Measurements from ENCODE around the gene ZNF335. TPM values are rescaled to one million over a fixed set of nuclear protein-coding genes. Genes with fewer than 3 reads are reported as not detected.
A peak's percentile ranks its signal among the peaks of the same experiment; 100 is the strongest.

ZNF335 gene
- total and polyA plus RNA-seq, 2 of the 13 experiments (the other 11 are each of a cell fraction or from before 2014, with no cell fraction given), result 9.7 to 13.7 TPM

DNA sequence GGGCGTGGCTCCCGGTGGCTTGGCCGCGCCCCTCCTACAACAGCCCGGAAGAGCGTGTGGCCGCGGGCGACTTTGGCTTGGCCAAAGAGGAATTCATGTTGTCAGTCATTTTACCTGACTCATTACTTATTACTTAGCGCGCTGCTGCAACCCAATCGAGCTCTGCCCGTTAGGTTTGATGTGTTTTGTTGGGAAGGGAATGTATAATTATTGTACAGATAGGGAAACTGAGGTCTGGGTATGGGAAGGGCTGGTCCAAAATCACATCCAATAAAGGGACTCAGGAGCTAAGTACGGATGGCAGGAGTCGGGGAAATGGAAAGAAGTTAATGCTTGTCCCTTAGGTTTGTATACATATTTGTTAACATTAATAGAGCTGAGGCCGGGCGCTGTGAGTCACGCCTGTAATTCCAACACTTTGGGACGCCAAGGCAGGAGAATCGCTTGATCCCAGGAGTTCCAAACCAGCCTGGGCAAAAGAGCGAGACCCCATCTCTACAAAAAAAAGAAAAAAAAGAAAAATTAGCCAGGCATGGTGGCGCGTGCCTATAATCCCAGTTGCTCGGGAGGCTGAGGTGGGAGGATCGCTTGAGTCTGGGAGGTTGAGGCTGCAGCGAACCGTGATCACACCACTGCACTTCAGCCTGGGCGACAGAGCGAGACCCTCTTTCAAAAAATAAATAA, 639 bp upstream of the ZNF335 start (continued):
- TF ChIP-seq, protein P1, sequence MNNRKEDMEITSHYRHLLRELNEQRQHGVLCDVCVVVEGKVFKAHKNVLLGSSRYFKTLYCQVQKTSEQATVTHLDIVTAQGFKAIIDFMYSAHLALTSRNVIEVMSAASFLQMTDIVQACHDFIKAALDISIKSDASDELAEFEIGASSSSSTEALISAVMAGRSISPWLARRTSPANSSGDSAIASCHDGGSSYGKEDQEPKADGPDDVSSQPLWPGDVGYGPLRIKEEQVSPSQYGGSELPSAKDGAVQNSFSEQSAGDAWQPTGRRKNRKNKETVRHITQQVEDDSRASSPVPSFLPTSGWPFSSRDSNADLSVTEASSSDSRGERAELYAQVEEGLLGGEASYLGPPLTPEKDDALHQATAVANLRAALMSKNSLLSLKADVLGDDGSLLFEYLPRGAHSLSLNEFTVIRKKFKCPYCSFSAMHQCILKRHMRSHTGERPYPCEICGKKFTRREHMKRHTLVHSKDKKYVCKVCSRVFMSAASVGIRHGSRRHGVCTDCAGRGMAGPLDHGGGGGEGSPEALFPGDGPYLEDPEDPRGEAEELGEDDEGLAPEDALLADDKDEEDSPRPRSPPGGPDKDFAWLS (CRISPR knock-in tag; IDR thresholded peaks at IDR 0.05; ENCODE audit: borderline replicate concordance), result no peak
- no peak for TF ChIP-seq ZFP36 (IDR thresholded peaks at IDR 0.05; ENCODE audit: borderline replicate concordance, low read depth, low read length, partially characterized antibody)
- TF ChIP-seq ZNF557 (CRISPR knock-in tag; IDR thresholded peaks at IDR 0.05), result no peak
- TF ChIP-seq, protein P2, sequence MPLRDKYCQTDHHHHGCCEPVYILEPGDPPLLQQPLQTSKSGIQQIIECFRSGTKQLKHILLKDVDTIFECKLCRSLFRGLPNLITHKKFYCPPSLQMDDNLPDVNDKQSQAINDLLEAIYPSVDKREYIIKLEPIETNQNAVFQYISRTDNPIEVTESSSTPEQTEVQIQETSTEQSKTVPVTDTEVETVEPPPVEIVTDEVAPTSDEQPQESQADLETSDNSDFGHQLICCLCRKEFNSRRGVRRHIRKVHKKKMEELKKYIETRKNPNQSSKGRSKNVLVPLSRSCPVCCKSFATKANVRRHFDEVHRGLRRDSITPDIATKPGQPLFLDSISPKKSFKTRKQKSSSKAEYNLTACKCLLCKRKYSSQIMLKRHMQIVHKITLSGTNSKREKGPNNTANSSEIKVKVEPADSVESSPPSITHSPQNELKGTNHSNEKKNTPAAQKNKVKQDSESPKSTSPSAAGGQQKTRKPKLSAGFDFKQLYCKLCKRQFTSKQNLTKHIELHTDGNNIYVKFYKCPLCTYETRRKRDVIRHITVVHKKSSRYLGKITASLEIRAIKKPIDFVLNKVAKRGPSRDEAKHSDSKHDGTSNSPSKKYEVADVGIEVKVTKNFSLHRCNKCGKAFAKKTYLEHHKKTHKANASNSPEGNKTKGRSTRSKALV (CRISPR knock-in tag; IDR thresholded peaks at IDR 0.05), result peak; percentile 4; the same call in 1 of the 2 replicates
- no peak; the same call in 1 of the 2 replicates for TF ChIP-seq FOXO1 (CRISPR knock-in tag; IDR thresholded peaks at IDR 0.05)
- no peak for TF ChIP-seq SOX6 (IDR thresholded peaks at IDR 0.05)
- TF ChIP-seq SOX6 (CRISPR knock-in tag; IDR thresholded peaks at IDR 0.05), result no peak
- TF ChIP-seq MXI1 (IDR thresholded peaks at IDR 0.05; ENCODE audit: borderline replicate concordance, low read depth, low read length), result peak; percentile 86; the same call in 2 of the 3 replicates
- TF ChIP-seq, protein P3, sequence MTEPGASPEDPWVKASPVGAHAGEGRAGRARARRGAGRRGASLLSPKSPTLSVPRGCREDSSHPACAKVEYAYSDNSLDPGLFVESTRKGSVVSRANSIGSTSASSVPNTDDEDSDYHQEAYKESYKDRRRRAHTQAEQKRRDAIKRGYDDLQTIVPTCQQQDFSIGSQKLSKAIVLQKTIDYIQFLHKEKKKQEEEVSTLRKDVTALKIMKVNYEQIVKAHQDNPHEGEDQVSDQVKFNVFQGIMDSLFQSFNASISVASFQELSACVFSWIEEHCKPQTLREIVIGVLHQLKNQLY (CRISPR knock-in tag; IDR thresholded peaks at IDR 0.05), result no peak
- TF ChIP-seq IKZF1 (IDR thresholded peaks at IDR 0.05), result no peak
- TF ChIP-seq SMC3 (IDR thresholded peaks at IDR 0.05; ENCODE audit: low read length), result no peak
- TF ChIP-seq, protein P4, sequence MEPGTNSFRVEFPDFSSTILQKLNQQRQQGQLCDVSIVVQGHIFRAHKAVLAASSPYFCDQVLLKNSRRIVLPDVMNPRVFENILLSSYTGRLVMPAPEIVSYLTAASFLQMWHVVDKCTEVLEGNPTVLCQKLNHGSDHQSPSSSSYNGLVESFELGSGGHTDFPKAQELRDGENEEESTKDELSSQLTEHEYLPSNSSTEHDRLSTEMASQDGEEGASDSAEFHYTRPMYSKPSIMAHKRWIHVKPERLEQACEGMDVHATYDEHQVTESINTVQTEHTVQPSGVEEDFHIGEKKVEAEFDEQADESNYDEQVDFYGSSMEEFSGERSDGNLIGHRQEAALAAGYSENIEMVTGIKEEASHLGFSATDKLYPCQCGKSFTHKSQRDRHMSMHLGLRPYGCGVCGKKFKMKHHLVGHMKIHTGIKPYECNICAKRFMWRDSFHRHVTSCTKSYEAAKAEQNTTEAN (CRISPR knock-in tag; conservative IDR thresholded peaks at IDR 0.05), result no peak
- TF ChIP-seq HNRNPLL (IDR thresholded peaks at IDR 0.05; ENCODE audit: low read depth, low read length, poor library complexity, severe bottlenecking), result no peak
- TF ChIP-seq, protein P5, sequence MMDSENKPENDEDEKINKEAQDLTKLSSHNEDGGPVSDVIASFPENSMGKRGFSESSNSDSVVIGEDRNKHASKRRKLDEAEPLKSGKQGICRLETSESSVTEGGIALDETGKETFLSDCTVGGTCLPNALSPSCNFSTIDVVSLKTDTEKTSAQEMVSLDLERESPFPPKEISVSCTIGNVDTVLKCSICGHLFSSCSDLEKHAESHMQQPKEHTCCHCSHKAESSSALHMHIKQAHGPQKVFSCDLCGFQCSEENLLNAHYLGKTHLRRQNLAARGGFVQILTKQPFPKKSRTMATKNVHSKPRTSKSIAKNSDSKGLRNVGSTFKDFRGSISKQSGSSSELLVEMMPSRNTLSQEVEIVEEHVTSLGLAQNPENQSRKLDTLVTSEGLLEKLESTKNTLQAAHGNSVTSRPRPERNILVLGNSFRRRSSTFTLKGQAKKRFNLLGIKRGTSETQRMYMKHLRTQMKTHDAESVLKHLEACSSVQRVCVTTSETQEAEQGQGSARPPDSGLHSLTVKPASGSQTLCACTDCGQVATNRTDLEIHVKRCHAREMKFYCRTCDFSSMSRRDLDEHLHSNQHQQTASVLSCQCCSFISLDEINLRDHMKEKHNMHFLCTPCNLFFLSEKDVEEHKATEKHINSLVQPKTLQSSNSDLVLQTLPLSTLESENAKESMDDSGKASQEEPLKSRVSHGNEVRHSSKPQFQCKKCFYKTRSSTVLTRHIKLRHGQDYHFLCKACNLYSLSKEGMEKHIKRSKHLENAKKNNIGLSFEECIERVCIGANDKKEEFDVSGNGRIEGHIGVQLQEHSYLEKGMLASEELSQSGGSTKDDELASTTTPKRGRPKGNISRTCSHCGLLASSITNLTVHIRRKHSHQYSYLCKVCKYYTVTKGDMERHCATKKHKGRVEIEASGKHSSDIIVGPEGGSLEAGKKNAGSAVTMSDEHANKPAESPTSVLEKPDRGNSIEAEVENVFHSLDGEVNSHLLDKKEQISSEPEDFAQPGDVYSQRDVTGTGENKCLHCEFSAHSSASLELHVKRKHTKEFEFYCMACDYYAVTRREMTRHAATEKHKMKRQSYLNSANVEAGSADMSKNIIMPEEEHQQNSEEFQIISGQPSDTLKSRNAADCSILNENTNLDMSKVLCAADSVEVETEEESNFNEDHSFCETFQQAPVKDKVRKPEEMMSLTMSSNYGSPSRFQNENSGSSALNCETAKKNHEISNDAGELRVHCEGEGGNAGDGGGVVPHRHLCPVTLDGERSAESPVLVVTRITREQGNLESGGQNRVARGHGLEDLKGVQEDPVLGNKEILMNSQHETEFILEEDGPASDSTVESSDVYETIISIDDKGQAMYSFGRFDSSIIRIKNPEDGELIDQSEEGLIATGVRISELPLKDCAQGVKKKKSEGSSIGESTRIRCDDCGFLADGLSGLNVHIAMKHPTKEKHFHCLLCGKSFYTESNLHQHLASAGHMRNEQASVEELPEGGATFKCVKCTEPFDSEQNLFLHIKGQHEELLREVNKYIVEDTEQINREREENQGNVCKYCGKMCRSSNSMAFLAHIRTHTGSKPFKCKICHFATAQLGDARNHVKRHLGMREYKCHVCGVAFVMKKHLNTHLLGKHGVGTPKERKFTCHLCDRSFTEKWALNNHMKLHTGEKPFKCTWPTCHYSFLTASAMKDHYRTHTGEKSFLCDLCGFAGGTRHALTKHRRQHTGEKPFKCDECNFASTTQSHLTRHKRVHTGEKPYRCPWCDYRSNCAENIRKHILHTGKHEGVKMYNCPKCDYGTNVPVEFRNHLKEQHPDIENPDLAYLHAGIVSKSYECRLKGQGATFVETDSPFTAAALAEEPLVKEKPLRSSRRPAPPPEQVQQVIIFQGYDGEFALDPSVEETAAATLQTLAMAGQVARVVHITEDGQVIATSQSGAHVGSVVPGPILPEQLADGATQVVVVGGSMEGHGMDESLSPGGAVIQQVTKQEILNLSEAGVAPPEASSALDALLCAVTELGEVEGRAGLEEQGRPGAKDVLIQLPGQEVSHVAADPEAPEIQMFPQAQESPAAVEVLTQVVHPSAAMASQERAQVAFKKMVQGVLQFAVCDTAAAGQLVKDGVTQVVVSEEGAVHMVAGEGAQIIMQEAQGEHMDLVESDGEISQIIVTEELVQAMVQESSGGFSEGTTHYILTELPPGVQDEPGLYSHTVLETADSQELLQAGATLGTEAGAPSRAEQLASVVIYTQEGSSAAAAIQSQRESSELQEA (CRISPR knock-in tag; IDR thresholded peaks at IDR 0.05; ENCODE audit: not compliant biosample characterization), result no peak

All from HepG2 (cell line).